ENCODE measurements around the gene ENTR1. TPM values are rescaled to one million over a fixed set of nuclear protein-coding genes. Genes with fewer than 3 reads are reported as not detected.

ENTR1 gene
- total and polyA plus RNA-seq, 2 of the 13 experiments (the other 11 are each of a cell fraction or from before 2014, with no cell fraction given): 70.1 to 76.4 TPM

DNA sequence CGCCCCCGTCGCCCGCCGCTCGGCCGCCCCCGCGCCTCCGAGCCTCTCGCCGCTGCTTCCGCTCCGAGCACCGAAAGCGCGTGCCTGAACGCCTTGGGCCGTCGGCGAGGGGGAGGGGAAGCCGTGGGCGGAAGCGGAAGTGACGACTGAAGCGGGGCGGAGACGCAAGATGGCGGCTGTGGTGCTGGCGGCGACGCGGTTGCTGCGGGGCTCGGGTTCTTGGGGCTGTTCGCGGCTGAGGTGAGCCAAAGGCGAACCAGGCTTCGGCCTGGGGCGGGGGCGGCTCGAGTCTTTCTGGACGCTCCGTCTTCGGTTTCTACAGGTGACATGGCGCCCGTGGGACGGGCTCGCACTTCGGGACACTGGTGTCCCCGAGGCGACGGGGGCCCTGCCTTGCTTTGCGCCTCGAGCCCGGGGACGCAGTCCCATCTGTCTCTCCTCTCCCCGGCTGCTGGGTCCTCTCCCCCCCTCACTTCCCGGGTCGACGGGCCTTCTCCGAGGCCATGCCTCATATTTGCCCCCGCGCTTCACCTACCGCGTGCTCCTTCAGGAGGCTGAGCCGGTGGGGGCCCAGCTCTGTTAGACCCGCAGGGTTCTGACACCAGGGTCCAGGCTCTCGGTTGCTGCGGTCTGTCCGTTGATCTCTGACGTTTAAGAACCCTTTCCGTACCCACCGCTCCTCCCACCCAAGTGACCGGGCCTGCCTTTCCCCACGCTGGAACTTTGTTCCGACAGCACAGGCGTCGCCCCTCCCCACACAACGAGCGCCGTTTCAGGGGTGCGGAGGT is at the start of gene ENTR1, which contains the start of gene PMPCA (continued):
- TF ChIP-seq, protein P1, sequence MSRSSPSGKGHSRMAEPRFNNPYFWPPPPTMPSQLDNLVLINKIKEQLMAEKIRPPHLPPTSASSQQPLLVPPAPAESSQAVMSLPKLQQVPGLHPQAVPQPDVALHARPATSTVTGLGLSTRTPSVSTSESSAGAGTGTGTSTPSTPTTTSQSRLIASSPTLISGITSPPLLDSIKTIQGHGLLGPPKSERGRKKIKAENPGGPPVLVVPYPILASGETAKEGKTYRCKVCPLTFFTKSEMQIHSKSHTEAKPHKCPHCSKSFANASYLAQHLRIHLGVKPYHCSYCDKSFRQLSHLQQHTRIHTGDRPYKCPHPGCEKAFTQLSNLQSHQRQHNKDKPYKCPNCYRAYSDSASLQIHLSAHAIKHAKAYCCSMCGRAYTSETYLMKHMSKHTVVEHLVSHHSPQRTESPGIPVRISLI (CRISPR knock-in tag; IDR thresholded peaks at IDR 0.05; ENCODE audit: borderline replicate concordance): no peak
- TF ChIP-seq, protein P2, sequence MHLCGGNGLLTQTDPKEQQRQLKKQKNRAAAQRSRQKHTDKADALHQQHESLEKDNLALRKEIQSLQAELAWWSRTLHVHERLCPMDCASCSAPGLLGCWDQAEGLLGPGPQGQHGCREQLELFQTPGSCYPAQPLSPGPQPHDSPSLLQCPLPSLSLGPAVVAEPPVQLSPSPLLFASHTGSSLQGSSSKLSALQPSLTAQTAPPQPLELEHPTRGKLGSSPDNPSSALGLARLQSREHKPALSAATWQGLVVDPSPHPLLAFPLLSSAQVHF (CRISPR knock-in tag; IDR thresholded peaks at IDR 0.05): no peak; the same call in none of the 2 replicates
- TF ChIP-seq ZNF138 (CRISPR knock-in tag; IDR thresholded peaks at IDR 0.05; ENCODE audit: low read depth) (peak; percentile 26; the same call in 1 of the 2 replicates), KAT7 (CRISPR knock-in tag; IDR thresholded peaks at IDR 0.05; ENCODE audit: borderline replicate concordance) (peak; percentile 94), ZNF558 (CRISPR knock-in tag; IDR thresholded peaks at IDR 0.05; ENCODE audit: borderline replicate concordance) (0 out of 2 replicates have a peak, but pooled peaks have one; percentile 22), GATAD2A (CRISPR knock-in tag; IDR thresholded peaks at IDR 0.05) (peak; percentile 37; the same call in 1 of the 2 replicates), KMT2B (CRISPR knock-in tag; IDR thresholded peaks at IDR 0.05) (peak; percentile 95), GATAD1 (CRISPR knock-in tag; IDR thresholded peaks at IDR 0.05) (peak; percentile 98), SIN3A (IDR thresholded peaks at IDR 0.05; ENCODE audit: borderline replicate concordance, low read depth, low read length) (peak; percentile 81; the same call in 1 of the 2 replicates), TBP (CRISPR knock-in tag; IDR thresholded peaks at IDR 0.05) (no peak), ZNF296 (CRISPR knock-in tag; conservative IDR thresholded peaks at IDR 0.05) (0 out of 2 replicates have a peak, but pooled peaks have one; percentile 15), ZNF143 (CRISPR knock-in tag; IDR thresholded peaks at IDR 0.05) (peak; percentile 70), KDM3A (CRISPR knock-in tag; IDR thresholded peaks at IDR 0.05; ENCODE audit: low read depth) (peak; percentile 75; the same call in 1 of the 2 replicates), ARNT2 (CRISPR knock-in tag; IDR thresholded peaks at IDR 0.05; ENCODE audit: low read depth) (peak; percentile 78; the same call in 1 of the 2 replicates), SOX6 (IDR thresholded peaks at IDR 0.05) (no peak), SOX6 (CRISPR knock-in tag; IDR thresholded peaks at IDR 0.05) (peak; percentile 39), ZNF782 (CRISPR knock-in tag; IDR thresholded peaks at IDR 0.05; ENCODE audit: borderline replicate concordance) (peak; percentile 33; the same call in 1 of the 2 replicates)
- TF ChIP-seq, protein P3, sequence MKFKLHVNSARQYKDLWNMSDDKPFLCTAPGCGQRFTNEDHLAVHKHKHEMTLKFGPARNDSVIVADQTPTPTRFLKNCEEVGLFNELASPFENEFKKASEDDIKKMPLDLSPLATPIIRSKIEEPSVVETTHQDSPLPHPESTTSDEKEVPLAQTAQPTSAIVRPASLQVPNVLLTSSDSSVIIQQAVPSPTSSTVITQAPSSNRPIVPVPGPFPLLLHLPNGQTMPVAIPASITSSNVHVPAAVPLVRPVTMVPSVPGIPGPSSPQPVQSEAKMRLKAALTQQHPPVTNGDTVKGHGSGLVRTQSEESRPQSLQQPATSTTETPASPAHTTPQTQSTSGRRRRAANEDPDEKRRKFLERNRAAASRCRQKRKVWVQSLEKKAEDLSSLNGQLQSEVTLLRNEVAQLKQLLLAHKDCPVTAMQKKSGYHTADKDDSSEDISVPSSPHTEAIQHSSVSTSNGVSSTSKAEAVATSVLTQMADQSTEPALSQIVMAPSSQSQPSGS (CRISPR knock-in tag; IDR thresholded peaks at IDR 0.05): peak; percentile 53; the same call in 1 of the 2 replicates
- TF ChIP-seq, protein P4, sequence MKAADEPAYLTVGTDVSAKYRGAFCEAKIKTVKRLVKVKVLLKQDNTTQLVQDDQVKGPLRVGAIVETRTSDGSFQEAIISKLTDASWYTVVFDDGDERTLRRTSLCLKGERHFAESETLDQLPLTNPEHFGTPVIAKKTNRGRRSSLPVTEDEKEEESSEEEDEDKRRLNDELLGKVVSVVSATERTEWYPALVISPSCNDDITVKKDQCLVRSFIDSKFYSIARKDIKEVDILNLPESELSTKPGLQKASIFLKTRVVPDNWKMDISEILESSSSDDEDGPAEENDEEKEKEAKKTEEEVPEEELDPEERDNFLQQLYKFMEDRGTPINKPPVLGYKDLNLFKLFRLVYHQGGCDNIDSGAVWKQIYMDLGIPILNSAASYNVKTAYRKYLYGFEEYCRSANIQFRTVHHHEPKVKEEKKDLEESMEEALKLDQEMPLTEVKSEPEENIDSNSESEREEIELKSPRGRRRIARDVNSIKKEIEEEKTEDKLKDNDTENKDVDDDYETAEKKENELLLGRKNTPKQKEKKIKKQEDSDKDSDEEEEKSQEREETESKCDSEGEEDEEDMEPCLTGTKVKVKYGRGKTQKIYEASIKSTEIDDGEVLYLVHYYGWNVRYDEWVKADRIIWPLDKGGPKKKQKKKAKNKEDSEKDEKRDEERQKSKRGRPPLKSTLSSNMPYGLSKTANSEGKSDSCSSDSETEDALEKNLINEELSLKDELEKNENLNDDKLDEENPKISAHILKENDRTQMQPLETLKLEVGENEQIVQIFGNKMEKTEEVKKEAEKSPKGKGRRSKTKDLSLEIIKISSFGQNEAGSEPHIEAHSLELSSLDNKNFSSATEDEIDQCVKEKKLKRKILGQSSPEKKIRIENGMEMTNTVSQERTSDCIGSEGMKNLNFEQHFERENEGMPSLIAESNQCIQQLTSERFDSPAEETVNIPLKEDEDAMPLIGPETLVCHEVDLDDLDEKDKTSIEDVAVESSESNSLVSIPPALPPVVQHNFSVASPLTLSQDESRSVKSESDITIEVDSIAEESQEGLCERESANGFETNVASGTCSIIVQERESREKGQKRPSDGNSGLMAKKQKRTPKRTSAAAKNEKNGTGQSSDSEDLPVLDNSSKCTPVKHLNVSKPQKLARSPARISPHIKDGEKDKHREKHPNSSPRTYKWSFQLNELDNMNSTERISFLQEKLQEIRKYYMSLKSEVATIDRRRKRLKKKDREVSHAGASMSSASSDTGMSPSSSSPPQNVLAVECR (CRISPR knock-in tag; IDR thresholded peaks at IDR 0.05; ENCODE audit: borderline replicate concordance): peak; percentile 94; the same call in 1 of the 2 replicates

All from HepG2 (cell line).